SU-DHL-6 (cell line): ENCODE measurements around the gene NPAS1.

Source experiments
- H2AFZ ChIP-seq: fragments of 200-600 bp; sonication (generic); 2 replicates; pipeline ENCODE4 v1.6.1; 2014; ENCODE audit warnings: low read depth, mild to moderate bottlenecking, moderate library complexity, mixed read lengths, antibody characterized with exemption, low read length; ENCODE audit not compliant: severe bottlenecking
- H3F3A ChIP-seq: fragments of 200-600 bp; shearing (Covaris generic); 2 replicates; pipeline ENCODE4 v1.6.0; 2016; ENCODE audit warnings: antibody characterized with exemption, mild to moderate bottlenecking; ENCODE audit not compliant: insufficient read depth
- H3K27ac ChIP-seq: fragments of 200-600 bp; sonication (generic); 2 replicates; pipeline ENCODE4 v1.5.1; 2016; ENCODE audit warnings: low read depth, mild to moderate bottlenecking, low read length, moderate library complexity, mixed read lengths
- H3K27me3 ChIP-seq: fragments of 200-600 bp; sonication (generic), shearing (Covaris generic); 2 replicates; pipeline ENCODE4 v1.6.0; 2014; ENCODE audit warnings: mild to moderate bottlenecking, low read length
- H3K36me3 ChIP-seq: fragments of 200-600 bp; sonication (generic); 2 replicates; pipeline ENCODE4 v1.6.1; 2014; ENCODE audit warnings: mild to moderate bottlenecking, low read length, mixed read lengths
- H3K4me2 ChIP-seq: fragments of 300-600, 200-600 bp; shearing (Covaris generic), sonication (generic); 2 replicates; pipeline ENCODE4 v1.6.0; 2014; ENCODE audit warnings: low read length, low read depth, mild to moderate bottlenecking; ENCODE audit not compliant: poor library complexity, severe bottlenecking
- H3K4me3 ChIP-seq: fragments of 200-600 bp; sonication (generic); 2 replicates; pipeline ENCODE4 v1.5.1; 2014; ENCODE audit warnings: antibody characterized with exemption, low read length, mild to moderate bottlenecking, mixed read lengths; ENCODE audit not compliant: insufficient read depth, poor library complexity, severe bottlenecking
- H3K79me2 ChIP-seq: fragments of 200-600 bp; sonication (generic); 2 replicates; pipeline ENCODE4 v1.6.1; 2014; ENCODE audit warnings: mild to moderate bottlenecking, low read length, moderate library complexity; ENCODE audit not compliant: insufficient read depth
- H3K9ac ChIP-seq: fragments of 200-600 bp; sonication (generic); 2 replicates; pipeline ENCODE4 v1.7.0; 2014; ENCODE audit warnings: mild to moderate bottlenecking, low read length
- H3K9me2 ChIP-seq: fragments of 200-600 bp; sonication (generic); replicated peaks from 2 replicates; pipeline ENCODE4 v1.6.1; 2014; ENCODE audit warnings: low read length; ENCODE audit not compliant: insufficient read depth
- H3K9me3 ChIP-seq: fragments of 200-600 bp; sonication (generic); 2 replicates; pipeline ENCODE4 v1.6.1; 2014; ENCODE audit warnings: low read length, mixed read lengths; ENCODE audit not compliant: insufficient read depth
- H4K20me1 ChIP-seq: fragments of 200-600 bp; sonication (generic); 2 replicates; pipeline ENCODE4 v1.6.1; 2014; ENCODE audit warnings: low read depth, mild to moderate bottlenecking, antibody characterized with exemption, low read length, moderate library complexity, mixed read lengths
- EZH2phosphoT487 ChIP-seq: fragments of 200-600 bp; sonication (generic), shearing (Covaris generic); conservative IDR thresholded peaks from 2 replicates; pipeline ENCODE4 v1.6.1; 2018; ENCODE audit warnings: mild to moderate bottlenecking, antibody characterized with exemption, low read length, moderate library complexity, mixed read lengths
- TF ChIP-seq, protein P1 (sequence below): fragments of 200-600 bp; sonication (generic); IDR thresholded peaks from one replicate; pipeline ENCODE4 v1.5.1; 2017; ENCODE audit warnings: antibody characterized with exemption, mild to moderate bottlenecking, low read length, moderate library complexity; ENCODE audit not compliant: insufficient read depth, poor library complexity, severe bottlenecking

NPAS1 gene

DNA sequence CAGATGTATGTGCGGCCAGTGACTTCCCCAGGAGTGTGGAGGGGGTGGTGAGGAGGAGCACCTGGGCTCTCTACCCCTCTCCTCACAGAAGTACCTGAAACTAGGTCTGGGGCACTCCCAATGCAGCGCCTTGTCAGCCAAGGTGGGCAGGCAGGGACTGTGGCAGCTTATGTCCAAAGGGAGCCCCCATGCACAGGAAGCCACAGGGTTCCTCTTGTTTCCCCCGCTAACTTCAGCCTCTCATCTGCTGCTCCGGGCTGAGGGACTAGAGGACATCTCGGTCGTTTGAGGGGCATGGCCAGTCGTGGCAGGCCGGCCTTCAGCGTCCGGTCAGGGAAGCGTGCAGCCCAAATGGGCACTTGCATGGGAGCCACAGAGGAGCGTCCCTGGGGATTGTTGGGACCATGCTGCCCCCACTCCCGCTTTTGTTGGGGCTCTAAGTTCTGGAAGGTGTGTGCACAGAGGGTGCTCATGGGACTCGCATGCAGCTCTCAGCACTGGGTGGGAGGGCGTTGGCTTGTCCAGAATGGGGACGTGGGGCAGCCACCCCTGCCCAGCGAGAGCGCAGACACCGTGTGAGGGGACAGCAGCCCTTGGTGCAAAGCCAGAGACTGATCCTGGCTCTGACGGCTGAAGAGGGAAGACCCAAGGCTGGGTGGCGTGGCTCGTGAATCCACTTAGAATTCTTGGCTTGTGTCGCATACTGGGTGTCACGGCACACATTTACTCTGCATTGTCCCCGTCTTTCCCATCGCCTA is 16.6 kb upstream of the NPAS1 start:
- Histone ChIP-seq H3K9me2 (no peaks in the 10 kb centered on the region), H4K20me1 (no peaks in the 10 kb centered on the region), H3K9me3 (no peaks in the 10 kb centered on the region), H3K27me3 (no peaks in the 10 kb centered on the region), H3K4me3 (no peak overlapping the region), H3K36me3 (no peaks in the 10 kb centered on the region), H3K79me2 (no peaks in the 10 kb centered on the region), H3K4me2 (no peak overlapping the region), H3K9ac (no peak overlapping the region), H3K27ac (no peak overlapping the region), H3F3A (peaks cover 6% of the 10 kb centered on the region), H2AFZ (no peak overlapping the region)
- TF ChIP-seq EZH2phosphoT487, result no peak
- TF ChIP-seq, protein P1, sequence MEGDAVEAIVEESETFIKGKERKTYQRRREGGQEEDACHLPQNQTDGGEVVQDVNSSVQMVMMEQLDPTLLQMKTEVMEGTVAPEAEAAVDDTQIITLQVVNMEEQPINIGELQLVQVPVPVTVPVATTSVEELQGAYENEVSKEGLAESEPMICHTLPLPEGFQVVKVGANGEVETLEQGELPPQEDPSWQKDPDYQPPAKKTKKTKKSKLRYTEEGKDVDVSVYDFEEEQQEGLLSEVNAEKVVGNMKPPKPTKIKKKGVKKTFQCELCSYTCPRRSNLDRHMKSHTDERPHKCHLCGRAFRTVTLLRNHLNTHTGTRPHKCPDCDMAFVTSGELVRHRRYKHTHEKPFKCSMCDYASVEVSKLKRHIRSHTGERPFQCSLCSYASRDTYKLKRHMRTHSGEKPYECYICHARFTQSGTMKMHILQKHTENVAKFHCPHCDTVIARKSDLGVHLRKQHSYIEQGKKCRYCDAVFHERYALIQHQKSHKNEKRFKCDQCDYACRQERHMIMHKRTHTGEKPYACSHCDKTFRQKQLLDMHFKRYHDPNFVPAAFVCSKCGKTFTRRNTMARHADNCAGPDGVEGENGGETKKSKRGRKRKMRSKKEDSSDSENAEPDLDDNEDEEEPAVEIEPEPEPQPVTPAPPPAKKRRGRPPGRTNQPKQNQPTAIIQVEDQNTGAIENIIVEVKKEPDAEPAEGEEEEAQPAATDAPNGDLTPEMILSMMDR, result no peak

DNA sequence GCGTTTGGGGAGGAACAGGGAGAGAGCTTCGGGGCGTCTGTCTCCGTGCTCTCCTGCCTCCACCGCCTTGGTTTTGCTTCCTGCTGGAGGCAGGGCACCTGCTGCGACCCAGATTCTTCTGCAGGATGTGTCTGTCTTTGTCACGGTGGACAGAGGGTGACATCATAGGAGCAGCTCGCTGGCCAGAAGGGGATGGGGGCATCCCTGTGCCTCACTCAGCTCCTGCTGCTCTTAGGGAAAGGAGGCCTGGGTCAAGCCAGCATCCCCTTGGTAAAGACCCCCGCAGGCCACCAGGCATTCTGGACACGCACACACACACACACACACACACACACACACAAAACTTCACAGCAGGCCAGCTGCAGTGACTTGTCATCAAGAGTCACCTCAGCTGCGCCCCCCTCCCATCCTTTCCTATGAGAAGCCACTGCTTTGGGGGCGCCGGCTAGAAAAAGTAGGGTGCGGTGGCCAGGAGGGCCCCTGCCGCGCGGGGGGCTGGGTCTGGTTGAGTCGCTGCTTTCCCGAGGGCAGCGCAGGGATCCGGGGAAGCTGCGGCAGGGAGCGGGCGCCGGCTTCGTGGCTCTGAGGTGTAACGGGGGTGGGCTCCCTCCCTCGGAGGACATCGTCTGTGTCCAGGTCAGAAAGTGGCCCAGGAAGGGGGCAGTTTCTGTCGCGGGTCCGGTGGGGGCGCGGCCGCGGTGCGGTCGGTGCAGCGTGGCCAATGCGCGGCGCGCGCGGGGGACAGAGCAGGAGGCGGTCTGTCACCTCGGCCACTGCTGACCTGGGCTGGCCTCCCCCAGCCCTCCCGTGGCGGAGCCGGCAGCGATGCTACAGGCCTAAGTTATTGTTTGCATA is 15.8 kb upstream of the NPAS1 start:
- Histone ChIP-seq H3K9ac (no peak overlapping the region), H4K20me1 (no peaks in the 10 kb centered on the region), H3K4me2 (no peak overlapping the region), H3K79me2 (no peaks in the 10 kb centered on the region), H3K27me3 (no peaks in the 10 kb centered on the region), H3K9me2 (no peaks in the 10 kb centered on the region), H2AFZ (no peak overlapping the region), H3K27ac (no peak overlapping the region), H3K9me3 (no peaks in the 10 kb centered on the region), H3F3A (peaks cover 6% of the 10 kb centered on the region), H3K4me3 (no peak overlapping the region), H3K36me3 (no peaks in the 10 kb centered on the region)
- TF ChIP-seq, protein P1, result no peak
- TF ChIP-seq EZH2phosphoT487, result no peak

DNA sequence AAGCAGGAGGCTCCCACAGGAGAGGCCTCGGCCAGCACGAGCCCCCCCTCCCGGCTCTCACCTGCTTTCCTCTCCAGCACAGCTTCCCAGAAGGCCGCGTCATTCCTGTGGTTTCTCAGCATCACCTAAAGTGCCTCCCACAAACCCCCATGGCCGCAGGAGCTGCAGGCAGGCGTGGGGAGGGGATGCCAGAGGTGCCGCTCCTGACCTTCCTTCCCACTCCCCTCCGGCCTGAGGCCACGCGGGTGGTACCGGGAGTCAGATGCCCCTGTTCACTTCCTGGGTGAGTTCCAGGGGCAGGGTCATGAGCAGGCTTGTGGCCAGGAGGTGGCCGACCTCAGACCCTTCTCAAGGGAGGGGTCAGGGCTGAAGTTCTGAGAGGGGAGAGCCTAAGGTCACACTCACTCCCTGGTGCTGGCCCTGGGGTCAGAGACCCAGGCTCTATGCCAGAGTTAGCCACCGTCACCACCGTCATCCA is 14.4 kb upstream of the NPAS1 start:
- H4K20me1 ChIP-seq, result no peaks in the 10 kb centered on the region
- no peak overlapping the region for H3K27ac ChIP-seq
- no peaks in the 10 kb centered on the region for H3K79me2 ChIP-seq
- H3K9me3 ChIP-seq, result no peaks in the 10 kb centered on the region
- no peaks in the 10 kb centered on the region for H3K9me2 ChIP-seq
- peaks cover 6% of the 10 kb centered on the region for H3F3A ChIP-seq
- H3K4me2 ChIP-seq, result no peak overlapping the region
- TF ChIP-seq, protein P1, result no peak
- TF ChIP-seq EZH2phosphoT487, result no peak
- no peak overlapping the region for H3K4me3 ChIP-seq
- no peaks in the 10 kb centered on the region for H3K36me3 ChIP-seq
- H3K9ac ChIP-seq, result no peak overlapping the region
- no peaks in the 10 kb centered on the region for H3K27me3 ChIP-seq
- no peak overlapping the region for H2AFZ ChIP-seq
